SK-N-MC (cell line): Measurements from ENCODE around the gene RGSL1.

Experiments
- DNase-seq: peaks from one replicate; pipeline ENCODE4 v3.0.0-alpha.2; 2011; ENCODE audit warnings: low read depth, low spot score
- H3K27ac ChIP-seq: fragments of 200-600 bp; sonication (generic); 2 replicates; pipeline ENCODE4 v1.5.1; 2016; ENCODE audit warnings: mixed run types
- H3K36me3 ChIP-seq: fragments of 200-600 bp; sonication (generic); 2 replicates; pipeline ENCODE4 v1.6.1; 2017; ENCODE audit warnings: antibody characterized with exemption, low read length, mixed read lengths; ENCODE audit not compliant: insufficient read depth
- H3K4me3 ChIP-seq: fragments of 200-600 bp; sonication (generic); 2 replicates; pipeline ENCODE4 v1.5.1; 2016
- H3K9ac ChIP-seq: fragments of 200-600 bp; sonication (generic); 2 replicates; pipeline ENCODE4 v1.8.0; 2017; ENCODE audit warnings: mixed run types, mixed read lengths; ENCODE audit not compliant: insufficient read length
- H3K9me3 ChIP-seq: fragments of 200-600 bp; sonication (generic); 2 replicates; pipeline ENCODE4 v1.6.1; 2017; ENCODE audit warnings: low read depth, mild to moderate bottlenecking, antibody characterized with exemption, low read length, moderate library complexity, mixed read lengths
- EZH2 ChIP-seq: fragments of 200-600 bp; sonication (generic); IDR thresholded peaks from one replicate; pipeline ENCODE4 v1.6.1; 2017; ENCODE audit warnings: antibody characterized with exemption
- FOXP2 ChIP-seq: optimal IDR thresholded peaks from 2 replicates; pipeline ENCODE3; 2011; ENCODE audit warnings: mild to moderate bottlenecking, moderate library complexity; ENCODE audit not compliant: insufficient read depth; ENCODE audit errors: extremely low read length, control extremely low read depth
- POLR2AphosphoS5 ChIP-seq: IDR thresholded peaks from 2 replicates; pipeline ENCODE4 v1.6.1; 2012; ENCODE audit warnings: mild to moderate bottlenecking, low read depth, low read length, borderline replicate concordance

The RGSL1 gene

DNA sequence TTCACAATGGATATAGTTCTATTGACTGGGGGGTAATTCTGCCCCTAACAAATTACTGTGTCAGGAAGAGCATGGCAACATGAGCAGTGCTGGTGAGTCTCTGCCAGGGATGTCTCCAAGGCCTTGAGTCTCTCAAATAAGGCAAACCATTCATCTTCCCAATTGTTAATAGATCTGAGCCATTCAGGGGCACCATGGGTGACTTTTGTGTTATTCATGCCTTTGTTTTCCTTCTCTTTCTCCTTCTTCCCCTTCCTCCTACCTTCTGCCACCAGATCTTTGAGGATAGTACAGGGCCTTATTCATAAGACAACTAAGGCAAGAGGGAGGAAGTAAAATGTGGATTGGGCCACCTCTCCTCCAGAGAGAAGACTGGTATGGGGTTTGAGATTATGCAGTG lies at the start of gene RGSL1:
RGSL1 (plus strand) TSS at position 60 of the 400 bp plus-strand sequence; CDS start at position 80, 20 bp downstream.
- H3K4me3 ChIP-seq = no peak within 1 kb of the TSS
- H3K36me3 ChIP-seq = no peaks in the 10 kb centered on the region
- H3K9ac ChIP-seq = no peak within 1 kb of the TSS
- DNase-seq = no peak
- TF ChIP-seq POLR2AphosphoS5 (no peak), EZH2 (no peak), FOXP2 (no peak)
- H3K27ac ChIP-seq = no peak within 1 kb of the TSS
- H3K9me3 ChIP-seq = no peaks in the 10 kb centered on the region

DNA sequence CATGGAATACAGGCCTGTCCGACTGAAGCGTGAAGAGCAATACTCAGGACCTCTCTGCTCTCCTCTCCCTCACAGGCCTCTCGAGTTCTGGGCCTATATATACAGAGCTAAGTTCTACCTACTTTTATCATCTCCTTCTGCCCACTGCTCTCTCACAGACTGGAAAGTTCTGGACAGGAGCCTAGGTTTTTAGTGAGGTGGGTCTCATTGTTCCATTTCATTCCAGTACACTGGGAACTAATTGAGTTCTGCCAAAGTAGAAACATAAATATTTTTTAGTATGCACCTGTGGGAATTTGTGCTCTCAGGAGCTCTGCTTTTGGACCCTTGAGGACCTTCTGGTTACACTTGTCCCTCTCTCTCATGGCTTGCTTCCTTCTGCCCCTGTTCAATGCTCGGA lies 49.4 kb upstream of the RGSL1 start, which contains the start of gene TEDDM1:
TEDDM1 (minus strand) TSS at position 101 of the 400 bp plus-strand sequence. CDS start 182 bp downstream, outside the sequence.
- DNase-seq = no peak
- Histone ChIP-seq H3K9me3 (no peaks in the 10 kb centered on the region), H3K9ac (no peak within 1 kb of the TSS), H3K36me3 (no peaks in the 10 kb centered on the region), H3K27ac (no peak within 1 kb of the TSS), H3K4me3 (no peak within 1 kb of the TSS)
- TF ChIP-seq POLR2AphosphoS5 (no peak), FOXP2 (no peak), EZH2 (no peak)

DNA sequence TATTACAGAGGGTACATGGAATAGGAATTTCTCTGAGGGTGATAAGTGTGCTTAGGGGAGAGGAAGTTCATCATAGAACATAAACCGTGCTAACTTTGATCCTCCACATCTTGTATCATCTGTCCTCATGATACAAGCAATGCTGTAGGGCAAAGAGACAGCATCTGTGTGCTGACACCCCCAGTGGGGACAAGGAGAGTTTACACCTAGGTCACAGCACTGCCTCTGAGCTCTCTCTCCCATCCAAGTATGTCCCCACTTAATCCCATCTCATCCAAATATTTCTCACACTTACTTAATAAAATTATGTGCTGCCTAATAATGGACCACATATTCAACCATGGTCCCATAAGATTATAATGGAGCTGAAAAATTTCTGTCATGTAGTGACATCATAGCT lies 45.2 kb upstream of the RGSL1 start:
- Histone ChIP-seq H3K9ac (no peak overlapping the region), H3K27ac (no peak overlapping the region), H3K36me3 (no peaks in the 10 kb centered on the region), H3K4me3 (no peak overlapping the region), H3K9me3 (no peaks in the 10 kb centered on the region)
- DNase-seq = no peak
- TF ChIP-seq EZH2 (no peak), POLR2AphosphoS5 (no peak), FOXP2 (no peak)

DNA sequence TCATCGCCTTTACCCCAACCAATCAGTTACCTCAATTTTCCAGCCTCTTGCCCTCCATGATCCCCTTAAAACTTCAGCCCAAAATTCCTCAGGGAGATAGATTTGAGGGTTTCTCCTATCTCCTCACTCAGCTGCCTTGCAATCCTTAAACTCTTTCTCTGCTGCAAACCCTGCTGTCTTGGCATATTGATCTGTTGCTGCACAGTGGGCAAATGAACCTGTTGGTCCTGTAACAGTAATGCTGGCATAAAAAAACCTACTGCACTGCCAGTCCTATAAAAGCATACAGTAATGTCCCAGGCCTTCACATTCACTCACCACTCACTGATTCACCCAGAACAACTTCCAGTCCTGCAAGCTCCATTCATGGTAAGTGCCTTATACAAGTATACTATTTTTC lies 44.4 kb upstream of the RGSL1 start:
- no peak for DNase-seq
- TF ChIP-seq EZH2 = no peak
- TF ChIP-seq POLR2AphosphoS5 = no peak
- no peak for TF ChIP-seq FOXP2
- H3K9ac ChIP-seq = no peak overlapping the region
- no peaks in the 10 kb centered on the region for H3K36me3 ChIP-seq
- no peak overlapping the region for H3K27ac ChIP-seq
- H3K9me3 ChIP-seq = no peaks in the 10 kb centered on the region
- H3K4me3 ChIP-seq = no peak overlapping the region

DNA sequence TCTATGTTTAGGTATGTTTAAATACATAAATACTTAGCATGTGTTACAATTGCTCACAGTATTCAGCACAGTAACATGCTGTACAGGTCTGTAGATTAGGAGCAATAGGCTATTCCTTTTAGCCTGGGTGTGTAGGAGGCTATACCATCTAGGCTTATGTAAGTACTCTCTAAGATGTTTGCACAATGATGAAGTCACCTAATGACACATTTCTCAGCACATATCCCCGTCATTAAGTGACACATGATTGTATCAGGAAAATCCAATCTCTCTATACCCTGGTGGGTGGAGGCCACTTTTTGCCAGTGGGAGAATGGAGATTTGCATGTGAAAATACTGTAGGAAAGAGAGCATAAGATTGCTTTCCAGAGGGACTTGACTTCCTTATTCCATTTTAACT lies 43.9 kb upstream of the RGSL1 start:
- TF ChIP-seq EZH2 (no peak), POLR2AphosphoS5 (no peak), FOXP2 (no peak)
- Histone ChIP-seq H3K4me3 (no peak overlapping the region), H3K9ac (no peak overlapping the region), H3K36me3 (no peaks in the 10 kb centered on the region), H3K9me3 (no peaks in the 10 kb centered on the region), H3K27ac (no peak overlapping the region)
- DNase-seq = no peak

DNA sequence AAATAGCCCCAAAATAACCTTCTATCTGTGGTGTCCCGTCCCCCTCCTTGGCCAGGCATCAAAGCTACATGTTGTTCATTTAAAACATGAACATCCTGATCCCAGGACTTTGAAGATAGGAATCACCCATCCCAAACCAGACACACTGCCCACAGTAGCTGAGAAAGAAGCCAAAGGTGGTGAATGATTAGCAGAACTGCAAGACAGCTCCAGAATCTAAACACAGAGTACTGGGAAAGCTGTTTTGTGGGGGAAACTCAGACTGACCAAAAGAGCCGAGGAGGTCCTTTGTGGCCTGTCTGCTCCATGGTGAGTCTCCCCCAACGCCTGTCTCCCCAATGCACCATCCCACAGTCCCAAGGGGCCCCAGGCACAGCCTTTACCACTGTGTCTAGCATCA lies 42.2 kb upstream of the RGSL1 start:
- no peak overlapping the region for H3K27ac ChIP-seq
- no peaks in the 10 kb centered on the region for H3K9me3 ChIP-seq
- H3K4me3 ChIP-seq = no peak overlapping the region
- H3K36me3 ChIP-seq = no peaks in the 10 kb centered on the region
- DNase-seq = no peak
- TF ChIP-seq POLR2AphosphoS5 = no peak
- TF ChIP-seq FOXP2 = no peak
- no peak for TF ChIP-seq EZH2
- H3K9ac ChIP-seq = no peak overlapping the region

DNA sequence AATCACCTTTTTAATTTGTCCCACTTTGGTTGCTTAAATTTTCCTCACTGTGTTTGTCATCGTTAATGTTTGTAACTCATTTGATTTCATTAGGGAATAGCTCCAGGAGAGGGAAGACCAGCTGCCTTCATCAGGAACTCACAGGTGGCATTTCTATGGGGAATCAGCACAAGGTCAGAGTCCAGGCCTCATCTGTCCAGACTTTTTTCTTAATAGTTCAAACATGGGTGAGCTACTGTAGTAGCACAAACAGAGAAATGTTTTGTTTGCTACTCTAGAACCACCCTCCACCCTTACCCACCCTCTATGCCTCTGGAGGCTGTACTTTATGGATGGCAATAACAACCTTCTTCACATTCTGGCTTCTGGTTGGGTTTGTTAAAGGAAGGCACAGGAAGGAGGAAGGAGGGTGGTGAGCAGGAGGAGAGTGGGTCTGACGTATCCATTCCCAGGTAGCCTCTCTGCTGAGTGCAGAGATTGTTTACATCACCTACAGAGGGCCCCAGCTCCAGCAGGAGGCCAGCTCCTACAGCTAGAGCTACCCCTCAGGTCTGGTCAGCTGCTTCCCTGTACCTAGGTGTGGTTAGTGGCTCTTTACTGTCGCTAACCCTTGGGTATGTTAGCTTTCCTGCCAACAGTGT lies 41.4 kb upstream of the RGSL1 start:
- TF ChIP-seq FOXP2 (no peak), POLR2AphosphoS5 (no peak), EZH2 (no peak)
- Histone ChIP-seq H3K36me3 (no peaks in the 10 kb centered on the region), H3K9me3 (no peaks in the 10 kb centered on the region), H3K27ac (no peak overlapping the region), H3K9ac (no peak overlapping the region), H3K4me3 (no peak overlapping the region)
- no peak for DNase-seq

DNA sequence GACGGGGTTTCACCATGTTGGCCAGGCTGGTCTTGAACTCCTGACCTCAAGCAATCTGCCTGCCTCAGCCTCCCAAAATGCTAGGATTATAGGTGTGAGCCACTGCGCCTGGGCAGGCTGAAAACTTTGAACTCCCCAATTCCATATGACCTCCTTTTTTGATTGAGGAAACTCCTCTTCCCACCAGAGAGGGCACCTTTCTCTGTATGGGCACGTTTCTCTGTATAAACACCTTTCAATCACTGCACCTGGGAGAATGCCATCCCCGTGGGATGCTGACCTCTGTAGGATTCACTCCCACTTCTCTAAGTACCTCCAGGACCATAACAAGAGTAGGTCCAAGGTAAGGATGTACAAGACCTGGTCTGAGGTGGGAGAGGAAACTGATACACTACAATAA lies 39.8 kb upstream of the RGSL1 start:
- no peak for DNase-seq
- H3K4me3 ChIP-seq = no peak overlapping the region
- no peak overlapping the region for H3K9ac ChIP-seq
- H3K9me3 ChIP-seq = no peaks in the 10 kb centered on the region
- TF ChIP-seq FOXP2 (no peak), POLR2AphosphoS5 (no peak), EZH2 (no peak)
- no peaks in the 10 kb centered on the region for H3K36me3 ChIP-seq
- no peak overlapping the region for H3K27ac ChIP-seq

DNA sequence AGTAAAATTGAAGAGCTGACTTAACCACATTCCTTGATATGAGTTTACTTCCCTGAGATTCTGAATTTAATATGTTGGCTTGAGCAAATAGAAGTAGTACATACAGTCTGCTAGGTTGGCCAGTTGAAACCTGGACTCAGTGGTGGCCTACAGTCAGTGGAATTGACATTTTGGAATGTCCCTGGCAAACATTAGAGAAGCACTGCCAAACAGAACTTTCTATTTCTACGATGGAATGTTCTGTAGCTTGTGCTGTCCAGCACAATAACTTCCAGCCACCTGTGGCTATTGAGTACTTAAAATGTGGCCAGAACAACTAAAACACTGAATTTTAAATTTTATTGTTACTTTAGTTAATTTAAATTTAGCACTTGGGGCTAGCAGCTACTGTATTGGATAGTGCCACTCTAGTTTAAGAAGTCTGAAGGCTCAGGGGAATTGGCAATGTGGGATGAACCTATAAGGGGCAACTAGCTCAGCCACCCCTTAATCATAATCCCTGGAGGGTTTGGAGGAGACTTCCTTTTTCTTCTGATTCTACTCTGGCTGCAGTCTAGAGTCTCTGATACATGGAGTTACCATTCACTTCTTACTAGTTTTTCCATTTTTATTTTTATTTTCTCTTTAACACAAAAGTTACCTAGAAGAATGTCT lies 39.2 kb upstream of the RGSL1 start:
- Histone ChIP-seq H3K4me3 (no peak overlapping the region), H3K9me3 (no peaks in the 10 kb centered on the region), H3K36me3 (no peaks in the 10 kb centered on the region), H3K9ac (no peak overlapping the region), H3K27ac (no peak overlapping the region)
- TF ChIP-seq FOXP2 (no peak), EZH2 (no peak), POLR2AphosphoS5 (no peak)
- DNase-seq = no peak
